Activated CD4-positive, alpha-beta T cell treated with anti-CD3 and anti-CD28 coated beads, Interleukin-2, amount 50 U/mL, for 24 hours (primary cell): ENCODE data around the gene CHAF1A.

ENCODE experiments used
- DNase-seq, 2 donors: peaks; one replicate each; pipeline ENCODE4 v3.0.0-alpha.2; 2020; ENCODE audit warnings: low read depth in 1 of 2, low spot score in 1 of 2

Gene CHAF1A

DNA sequence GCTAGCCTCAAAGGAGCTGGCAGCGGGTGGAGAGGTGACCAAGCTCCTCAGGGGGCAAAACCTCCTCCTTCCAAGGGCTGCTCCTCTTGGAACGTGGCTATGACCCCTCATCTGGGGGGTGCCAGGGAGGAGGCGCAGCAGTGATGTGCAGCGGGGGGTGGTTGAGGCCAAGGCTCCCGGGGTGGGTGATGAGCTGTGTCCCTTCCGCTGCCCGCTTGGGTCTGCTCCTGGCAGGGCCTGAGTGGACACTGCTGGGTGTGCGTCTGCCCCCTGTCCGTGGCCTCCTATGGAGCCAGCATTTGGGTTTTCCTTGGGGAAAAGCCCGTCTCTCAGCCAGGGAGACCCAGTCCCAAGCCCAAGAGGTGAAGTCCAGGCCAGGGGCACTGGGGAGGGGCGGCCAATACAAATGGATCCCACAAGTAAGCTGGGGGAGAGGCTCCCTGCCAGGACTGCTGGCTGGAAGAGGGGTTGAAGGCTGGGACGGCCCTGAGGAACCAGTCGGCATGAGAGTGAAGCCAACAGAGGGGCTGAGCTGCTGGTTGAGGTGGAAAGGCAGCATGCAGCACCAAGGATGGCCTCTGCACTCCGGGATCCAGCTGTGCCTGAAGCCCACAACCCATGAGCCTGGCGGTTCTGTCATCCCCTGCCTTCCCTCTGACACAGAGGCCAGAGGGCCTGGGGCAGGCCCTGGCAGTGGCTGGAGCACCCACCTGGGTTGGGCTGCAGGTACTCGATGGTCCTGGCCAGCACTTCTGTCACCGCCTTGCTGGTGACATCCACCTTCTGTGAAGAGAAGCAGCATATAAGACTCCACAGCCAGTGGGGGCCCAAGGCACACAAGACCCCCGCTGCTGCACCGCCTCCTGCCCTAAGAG lies 36.4 kb upstream of the CHAF1A start:
- DNase-seq = no peak

DNA sequence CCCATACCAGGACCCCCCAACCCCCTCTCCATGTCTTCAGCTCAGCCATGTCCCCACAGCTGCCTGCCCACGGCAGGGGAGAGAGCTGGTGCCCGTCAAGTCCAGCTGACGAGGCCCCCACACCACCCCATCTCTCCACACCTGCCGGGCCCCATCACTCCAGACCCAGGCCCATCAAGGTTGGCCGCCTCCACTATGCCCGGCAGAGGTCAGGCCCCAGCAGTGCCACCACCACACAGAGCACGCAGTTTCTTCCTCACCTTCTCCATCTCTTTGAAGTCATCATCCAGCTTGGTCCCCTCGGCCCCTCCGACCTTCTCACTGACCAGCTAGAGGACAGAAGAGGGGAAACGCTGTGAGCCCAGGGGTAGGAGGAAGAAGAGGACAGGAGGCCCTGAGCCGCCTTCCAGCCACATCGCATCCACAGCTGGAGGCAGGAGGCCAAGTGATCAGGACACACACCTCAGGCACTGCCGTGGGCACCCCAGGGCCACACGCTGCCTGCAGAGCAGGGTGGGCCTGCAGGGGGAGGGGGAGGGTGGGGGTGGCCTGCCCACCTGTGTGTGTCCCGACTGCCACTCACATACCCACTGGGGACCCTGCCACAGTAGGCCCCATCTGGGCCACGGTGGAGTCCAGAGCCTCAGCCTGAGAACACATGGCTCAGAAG lies 35.6 kb upstream of the CHAF1A start:
- DNase-seq = no peak

DNA sequence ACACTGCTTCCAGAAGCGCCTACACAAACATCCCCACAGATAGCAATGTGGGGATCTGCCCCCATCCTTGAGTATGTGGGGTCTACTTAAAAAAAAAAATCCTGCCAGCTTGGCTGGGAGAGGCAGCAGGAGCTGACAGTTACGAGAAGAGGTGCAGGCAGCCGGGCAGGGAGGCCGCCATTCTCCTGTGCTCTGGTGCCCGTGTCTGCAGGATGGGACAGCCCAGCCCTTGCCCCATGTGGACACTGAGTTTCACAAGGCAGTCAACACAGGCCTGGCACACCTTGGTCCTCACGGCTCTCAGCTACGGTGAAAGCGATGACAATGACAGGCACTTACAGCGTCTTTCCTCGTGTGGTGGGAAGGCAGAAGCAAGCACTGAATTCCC lies 35.1 kb upstream of the CHAF1A start:
- DNase-seq = no peak

DNA sequence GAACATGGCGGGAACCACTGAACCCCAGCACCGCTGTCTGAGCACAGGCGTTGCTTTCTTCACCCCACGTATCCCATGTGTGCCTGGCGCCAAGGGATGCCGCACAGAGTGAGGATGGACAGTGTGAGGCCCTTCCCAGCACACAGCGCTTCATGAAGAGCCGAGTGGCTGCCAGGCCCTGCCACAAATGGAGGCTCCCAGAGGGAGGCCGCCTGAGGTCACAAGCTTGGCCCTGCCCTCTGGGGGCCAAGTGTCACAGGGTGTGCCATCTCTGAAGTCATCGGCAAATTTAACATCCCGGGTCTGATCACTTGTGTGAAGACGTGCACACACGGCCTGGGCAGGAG lies 34.7 kb upstream of the CHAF1A start:
- DNase-seq = no peak

DNA sequence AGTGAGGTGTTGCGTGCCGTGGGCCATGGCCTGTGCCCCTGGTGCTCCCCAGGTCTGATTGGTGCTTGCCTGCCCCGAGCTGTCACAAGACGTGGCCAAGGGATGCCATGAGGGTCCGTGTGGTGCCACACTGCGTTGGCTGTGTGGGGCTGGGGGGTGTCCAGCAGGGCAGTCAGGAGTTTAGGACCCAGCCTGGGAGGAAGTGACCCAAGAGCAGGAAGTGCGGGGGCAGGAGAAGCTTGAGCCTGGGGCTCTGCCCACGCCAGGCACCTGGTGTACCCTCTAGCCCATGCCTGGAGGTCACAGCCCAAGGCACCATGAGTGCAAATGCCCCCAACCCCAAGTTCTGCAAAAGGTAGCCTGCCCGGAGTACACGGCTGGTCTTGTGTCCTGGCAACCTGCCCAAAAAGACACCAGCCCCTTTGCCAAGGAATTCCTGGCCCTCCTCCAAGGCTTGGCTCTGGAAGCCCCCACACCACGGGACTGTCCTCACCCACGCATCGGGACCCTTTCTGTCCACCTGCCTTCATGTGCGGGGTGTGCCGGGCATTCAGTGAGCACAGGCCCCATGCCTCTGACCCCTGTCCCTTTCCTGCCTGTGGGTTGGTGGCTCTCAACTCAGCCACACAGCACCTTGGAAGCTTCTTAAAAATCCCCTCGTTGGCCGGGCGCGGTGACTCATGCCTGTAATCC lies 34.2 kb upstream of the CHAF1A start:
- DNase-seq = no peak

GRCh38 chr19:4369109-4369887 lies 33.1 kb upstream of the CHAF1A start:
- peak; percentile 19 to 60 for DNase-seq

GRCh38 chr19:4369888-4370260 lies 32.6 kb upstream of the CHAF1A start:
- DNase-seq = peak; percentile 42 to 59

DNA sequence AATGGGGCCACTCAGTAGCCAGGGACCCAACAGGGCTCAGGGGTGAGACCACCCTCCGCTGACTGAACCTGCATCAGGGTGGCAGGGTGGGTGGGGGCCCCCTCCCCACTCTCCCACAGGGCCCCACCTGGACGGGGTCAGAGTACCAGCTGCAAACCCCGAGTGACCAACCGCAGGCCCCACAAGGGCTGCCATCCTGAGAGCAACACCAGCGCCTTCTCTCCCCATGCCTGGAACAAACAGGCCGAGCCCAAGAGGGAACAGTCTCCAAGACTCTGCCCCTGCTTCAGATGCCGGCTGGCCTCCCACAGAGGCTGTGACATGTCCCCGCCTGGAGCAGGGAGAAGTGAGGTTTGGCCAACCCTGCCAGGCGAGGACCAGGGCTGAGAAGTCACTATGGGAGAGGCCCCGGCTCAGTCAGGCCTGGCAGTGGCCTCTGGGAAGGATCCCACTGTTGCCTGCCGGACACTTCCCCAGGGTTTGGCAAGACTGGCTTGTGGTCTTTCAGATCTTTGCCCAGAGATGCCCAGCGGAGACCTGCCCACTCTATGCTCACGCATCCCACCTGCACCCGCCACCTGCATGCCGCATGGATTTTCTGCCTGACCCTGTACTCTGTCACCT lies 31.9 kb upstream of the CHAF1A start:
- no peak for DNase-seq

GRCh38 chr19:4371247-4372164 lies 30.9 kb upstream of the CHAF1A start:
- no peak for DNase-seq

DNA sequence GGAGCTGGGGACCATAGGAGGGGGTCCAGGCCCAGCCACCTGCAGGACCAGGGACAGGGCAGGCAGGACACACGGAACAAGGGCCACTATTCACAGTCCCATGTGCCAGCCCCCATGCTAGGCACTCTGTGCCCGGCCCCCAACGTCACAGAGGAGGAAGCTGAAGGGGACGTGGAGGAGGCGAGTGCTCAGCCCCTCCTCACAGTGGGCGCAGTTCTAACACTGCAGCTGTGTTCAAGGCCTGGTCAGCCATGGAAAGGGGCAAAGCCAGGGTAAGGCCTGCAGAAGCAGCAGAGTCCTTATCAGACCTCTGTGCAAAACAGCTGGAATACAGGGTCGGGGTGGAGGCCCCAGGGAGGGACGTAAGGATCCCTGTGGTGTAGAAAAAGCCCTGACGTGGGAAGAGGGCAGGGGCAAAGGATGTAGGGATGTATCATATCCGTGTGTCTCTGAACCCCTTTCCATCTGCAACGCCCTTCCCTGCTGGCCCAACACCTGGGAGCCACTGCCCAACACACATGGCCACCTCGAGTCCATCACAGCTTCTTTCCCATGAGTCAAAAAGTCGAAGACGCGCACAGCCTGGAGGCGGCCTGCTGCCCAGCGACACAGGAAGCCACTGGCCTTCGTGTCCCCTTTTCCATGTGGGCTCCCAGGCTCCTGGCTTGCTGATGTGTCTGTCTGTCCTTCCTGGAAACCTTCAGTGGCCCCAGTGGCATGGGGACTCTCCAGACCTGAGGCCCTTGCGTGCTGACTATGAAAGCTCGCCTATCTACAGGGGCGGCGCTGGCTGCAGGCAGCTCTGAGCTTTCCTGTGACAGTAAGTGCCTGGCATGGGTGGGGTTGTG lies 30.1 kb upstream of the CHAF1A start:
- DNase-seq = no peak

DNA sequence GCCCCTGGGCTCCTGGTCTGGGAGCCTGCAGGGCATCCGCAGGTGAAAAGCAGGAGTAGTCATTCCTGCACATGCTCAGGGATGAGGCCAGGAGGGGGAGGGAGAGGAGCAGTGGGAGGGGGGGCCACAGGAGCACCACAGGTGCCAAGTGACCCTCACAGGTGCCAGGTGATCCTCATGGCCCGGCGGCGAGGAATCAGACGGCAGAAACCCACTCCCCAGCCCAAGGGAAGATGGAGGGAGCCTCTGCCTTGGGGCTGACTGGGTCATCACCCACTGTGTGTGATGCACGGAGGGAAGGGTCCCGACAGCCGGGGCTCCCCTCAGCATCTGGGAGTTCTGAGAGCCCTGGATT lies 29.4 kb upstream of the CHAF1A start:
- DNase-seq = no peak

- no peak for DNase-seq
Observed at GRCh38 chr19:4373601-4374497, 28.6 kb upstream of the CHAF1A start.

DNA sequence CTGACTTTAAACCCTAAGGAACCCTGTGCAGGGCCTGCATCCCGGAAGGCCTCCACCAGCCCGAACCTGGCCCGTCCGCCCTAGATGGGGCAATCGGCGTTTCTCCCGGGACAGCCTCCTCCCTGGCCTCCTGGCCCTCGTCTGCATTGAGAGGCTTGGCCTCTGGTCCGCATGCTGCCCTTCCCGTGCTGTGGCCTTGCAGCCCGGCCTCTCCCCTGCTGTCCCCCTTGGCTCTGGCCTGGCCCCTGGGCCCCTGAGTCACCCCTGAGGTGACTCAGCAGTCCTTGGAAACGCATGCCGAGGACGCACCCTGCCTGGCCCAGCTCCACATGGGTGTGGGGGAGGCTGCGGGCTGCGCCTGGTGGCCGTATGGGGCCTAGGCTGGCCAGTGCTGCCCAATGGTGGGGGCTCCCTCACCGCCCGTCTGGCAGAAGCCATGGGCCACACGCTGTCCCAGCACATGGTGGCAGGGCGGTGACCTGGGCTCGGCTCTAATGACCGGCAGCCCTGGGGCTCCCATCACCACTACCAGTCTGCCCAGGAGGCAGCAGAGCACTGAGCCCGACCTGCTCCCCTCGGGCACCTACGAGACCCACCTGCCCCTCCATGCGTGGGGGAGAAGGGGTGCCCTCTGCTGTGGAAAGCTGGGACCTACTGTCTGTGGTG lies 27.8 kb upstream of the CHAF1A start:
- no peak for DNase-seq

GRCh38 chr19:4375164-4376027 lies 27.0 kb upstream of the CHAF1A start:
- DNase-seq = no peak

GRCh38 chr19:4376028-4376670 lies 26.3 kb upstream of the CHAF1A start:
- DNase-seq = no peak

GRCh38 chr19:4376671-4376990 lies 25.8 kb upstream of the CHAF1A start:
- DNase-seq = no peak
